H9 (cell line): ENCODE measurements around the gene FZD10. TPM values are rescaled to one million over a fixed set of nuclear protein-coding genes. Genes with fewer than 3 reads are reported as not detected.

Source experiments
- DNase-seq: peaks from one replicate; pipeline ENCODE4 v3.0.0-alpha.2; 2017
- H2AFZ ChIP-seq: one replicate; pipeline ENCODE4 v1.6.1; 2013; ENCODE audit warnings: mild to moderate bottlenecking, low read length, control low read depth, moderate library complexity
- H2AK5ac ChIP-seq: 2 replicates; pipeline ENCODE4 v1.6.1; 2013; ENCODE audit warnings: low read length, control low read depth, mixed read lengths; ENCODE audit not compliant: insufficient read length
- H2BK120ac ChIP-seq: one replicate; pipeline ENCODE4 v1.6.1; 2013; ENCODE audit warnings: low read depth, mild to moderate bottlenecking, low read length, control low read depth, inconsistent platforms; ENCODE audit not compliant: poor library complexity, severe bottlenecking
- H2BK12ac ChIP-seq: 2 replicates; pipeline ENCODE4 v1.6.1; 2013; ENCODE audit warnings: low read length, control low read depth, mixed read lengths, low read depth; ENCODE audit not compliant: insufficient read length
- H2BK15ac ChIP-seq: 2 replicates; pipeline ENCODE4 v1.6.1; 2013; ENCODE audit warnings: low read depth, low read length, control low read depth
- H2BK20ac ChIP-seq: one replicate; pipeline ENCODE4 v1.6.1; 2013; ENCODE audit warnings: low read depth, mild to moderate bottlenecking, low read length, control low read depth, inconsistent platforms; ENCODE audit not compliant: poor library complexity, severe bottlenecking
- H2BK5ac ChIP-seq: 2 replicates; pipeline ENCODE4 v1.6.1; 2013; ENCODE audit warnings: low read length, control low read depth, mixed read lengths; ENCODE audit not compliant: insufficient read length
- H3K14ac ChIP-seq: 2 replicates; pipeline ENCODE4 v1.6.1; 2013; ENCODE audit warnings: low read length, control low read depth; ENCODE audit not compliant: insufficient read depth
- H3K18ac ChIP-seq: 2 replicates; pipeline ENCODE4 v1.6.1; 2013; ENCODE audit warnings: low read depth, mild to moderate bottlenecking, mixed read lengths, low read length, control low read depth; ENCODE audit not compliant: insufficient read length
- H3K23ac ChIP-seq: 2 replicates; pipeline ENCODE4 v1.6.1; 2013; ENCODE audit warnings: low read length, control low read depth, mixed read lengths, low read depth; ENCODE audit not compliant: insufficient read length
- H3K23me2 ChIP-seq: 2 replicates; pipeline ENCODE4 v1.6.1; 2013; ENCODE audit warnings: low read depth, mild to moderate bottlenecking, mixed read lengths, low read length, control low read depth; ENCODE audit not compliant: insufficient read length, poor library complexity, severe bottlenecking
- H3K27ac ChIP-seq: 2 replicates; pipeline ENCODE4 v1.5.1; 2013; ENCODE audit warnings: low read length, control low read depth, mixed read lengths, low read depth; ENCODE audit not compliant: insufficient read length
- H3K27me3 ChIP-seq: 2 replicates; pipeline ENCODE4 v1.6.1; 2013; ENCODE audit warnings: low read length, control low read depth, inconsistent platforms; ENCODE audit not compliant: insufficient read depth
- H3K4ac ChIP-seq: 2 replicates; pipeline ENCODE4 v1.6.1; 2013; ENCODE audit warnings: low read depth, mild to moderate bottlenecking, control low read depth, inconsistent platforms, low read length, moderate library complexity
- H3K4me1 ChIP-seq: 2 replicates; pipeline ENCODE4 v1.6.1; 2013; ENCODE audit warnings: low read length, control low read depth, inconsistent platforms; ENCODE audit not compliant: insufficient read depth
- H3K4me2 ChIP-seq: 2 replicates; pipeline ENCODE4 v1.6.1; 2013; ENCODE audit warnings: low read length, control low read depth, mixed read lengths; ENCODE audit not compliant: insufficient read length, insufficient read depth
- H3K56ac ChIP-seq: 2 replicates; pipeline ENCODE4 v1.6.1; 2013; ENCODE audit warnings: low read depth, mild to moderate bottlenecking, mixed read lengths, low read length, control low read depth; ENCODE audit not compliant: insufficient read length
- H3K79me1 ChIP-seq: 2 replicates; pipeline ENCODE4 v1.6.1; 2013; ENCODE audit warnings: low read depth, mild to moderate bottlenecking, moderate library complexity, low read length, control low read depth, inconsistent platforms; ENCODE audit not compliant: insufficient read depth, poor library complexity, severe bottlenecking
- H3K79me2 ChIP-seq: 2 replicates; pipeline ENCODE4 v1.6.1; 2013; ENCODE audit warnings: low read length, control low read depth, inconsistent platforms; ENCODE audit not compliant: insufficient read depth
- H3K9ac ChIP-seq: 2 replicates; pipeline ENCODE4 v1.6.1; 2013; ENCODE audit warnings: low read length, control low read depth, mixed read lengths; ENCODE audit not compliant: insufficient read length; ENCODE audit errors: extremely low read depth
- H3K9me3 ChIP-seq: one replicate; pipeline ENCODE4 v1.6.1; 2013; ENCODE audit warnings: low read depth, low read length, inconsistent platforms; ENCODE audit not compliant: control insufficient read depth
- H3T11ph ChIP-seq: one replicate; pipeline ENCODE4 v1.6.1; 2013; ENCODE audit warnings: mild to moderate bottlenecking, low read length, control low read depth, inconsistent platforms
- H4K20me1 ChIP-seq: one replicate; pipeline ENCODE4 v1.6.1; 2013; ENCODE audit not compliant: control insufficient read depth, insufficient read length, insufficient read depth
- H4K5ac ChIP-seq: 2 replicates; pipeline ENCODE4 v1.6.1; 2013; ENCODE audit warnings: low read depth, mild to moderate bottlenecking, mixed read lengths, low read length, control low read depth; ENCODE audit not compliant: insufficient read length
- H4K8ac ChIP-seq: replicated peaks from 2 replicates; pipeline ENCODE4 v1.6.1; 2013; ENCODE audit warnings: low read length, control low read depth, mixed read lengths, low read depth; ENCODE audit not compliant: insufficient read length
- H4K91ac ChIP-seq: 2 replicates; pipeline ENCODE4 v1.6.1; 2013; ENCODE audit warnings: low read depth, mild to moderate bottlenecking, moderate library complexity, mixed read lengths, low read length, control low read depth; ENCODE audit not compliant: insufficient read length
- H3K27ac Mint-ChIP-seq, 3 experiments: 2 replicates in 2 of 3; 3 replicates in 1 of 3; pipeline ENCODE4 v1.8.0; 2020 to 2021; ENCODE audit warnings: mixed read lengths in 3 of 3, mild to moderate bottlenecking in 1 of 3, moderate library complexity in 1 of 3
- H3K27me3 Mint-ChIP-seq: 2 replicates; pipeline ENCODE4 v1.8.0; 2021; ENCODE audit warnings: low read depth, mild to moderate bottlenecking, moderate library complexity, mixed read lengths
- H3K36me3 Mint-ChIP-seq, 3 experiments: 2 replicates in 2 of 3; 3 replicates in 1 of 3; pipeline ENCODE4 v1.8.0; 2020 to 2021; ENCODE audit warnings: low read depth in 3 of 3, mixed read lengths in 3 of 3; ENCODE audit not compliant: insufficient read depth in 1 of 3
- H3K4me1 Mint-ChIP-seq, 2 experiments: 2 replicates each; pipeline ENCODE4 v1.8.0; 2020; ENCODE audit warnings: mixed read lengths in 2 of 2
- H3K4me3 Mint-ChIP-seq, 2 experiments: 2 replicates in 1 of 2; 3 replicates in 1 of 2; pipeline ENCODE4 v1.8.0; 2020 to 2021; ENCODE audit warnings: mild to moderate bottlenecking in 2 of 2, mixed read lengths in 2 of 2, moderate library complexity in 1 of 2
- H3K9me3 Mint-ChIP-seq, 2 experiments: 2 replicates in 1 of 2; 3 replicates in 1 of 2; pipeline ENCODE4 v1.8.0; 2020; ENCODE audit warnings: mild to moderate bottlenecking in 2 of 2, mixed read lengths in 2 of 2, moderate library complexity in 1 of 2
- CTCF ChIP-seq: fragments of 200-600 bp; sonication (generic); conservative IDR thresholded peaks from 3 replicates; pipeline ENCODE4 v1.8.0; 2021; ENCODE audit warnings: antibody characterized with exemption, mild to moderate bottlenecking
- WGBS: extraction: QIAGEN DNeasy Blood & Tissue Kit; methylation state at CpG from one replicate; pipeline ENCODE4 v1.1.7; 2013; ENCODE audit warnings: missing lambda C conversion rate, low lambda C conversion rate, mixed read lengths; ENCODE audit not compliant: insufficient read length; ENCODE audit errors: extremely low coverage; 5-methylcytosine and 5-hydroxymethylcytosine counted together
- total RNA-seq: library from RNA; stranded (reverse); gene quantifications from 2 replicates; pipeline ENCODE4 v1.2.1, GENCODE V29; 2021

Gene FZD10
- total RNA-seq, 1 experiment from 2014 or later: 1.0 TPM

- peak; percentile 68 for DNase-seq
- H2AK5ac ChIP-seq: no peak overlapping the region
- Mint-ChIP-seq H3K36me3 (no peaks in the 10 kb centered on the region), H3K27me3 (peaks cover 100% of the 10 kb centered on the region), H3K9me3 (peaks cover 2 to 10% of the 10 kb centered on the region in 2 experiments; a peak in 2 of 5 replicates), H3K4me1 (peaks cover 26 to 28% of the 10 kb centered on the region in 2 experiments), H3K4me3 (peak overlapping the region in 1 of 2 experiments; percentile 7; a peak in 1 of 5 replicates), H3K27ac (no peak overlapping the region)
- H2BK15ac ChIP-seq: no peak overlapping the region
- no peak overlapping the region for H3K23ac ChIP-seq
- no peak overlapping the region for H4K91ac ChIP-seq
- H2BK120ac ChIP-seq: no peak overlapping the region
- H2AFZ ChIP-seq: no peak overlapping the region
- peaks cover 4% of the 10 kb centered on the region; the same call in 1 of the 2 replicates for H3K27me3 ChIP-seq
- H3K56ac ChIP-seq: no peak overlapping the region
- no peaks in the 10 kb centered on the region for H3K79me2 ChIP-seq
- no peaks in the 10 kb centered on the region for H3K9me3 ChIP-seq
- no peak overlapping the region for H3K4me2 ChIP-seq
- no peak overlapping the region for H3K27ac ChIP-seq
- peaks cover 3% of the 10 kb centered on the region; the same call in 1 of the 2 replicates for H3K4me1 ChIP-seq
- H3K14ac ChIP-seq: no peak overlapping the region
- no peak for TF ChIP-seq CTCF
- no peak overlapping the region for H3T11ph ChIP-seq
- no peak overlapping the region for H4K8ac ChIP-seq
- H4K20me1 ChIP-seq: no peaks in the 10 kb centered on the region
- H3K23me2 ChIP-seq: no peaks in the 10 kb centered on the region
- no CpG with 5 or more reads among the region's 26 CpGs for WGBS
- H3K9ac ChIP-seq: no peak overlapping the region
- H2BK20ac ChIP-seq: no peak overlapping the region
- no peaks in the 10 kb centered on the region for H3K79me1 ChIP-seq
- H2BK12ac ChIP-seq: no peak overlapping the region
- no peak overlapping the region for H2BK5ac ChIP-seq
- no peak overlapping the region for H3K18ac ChIP-seq
- no peak overlapping the region for H3K4ac ChIP-seq
- H4K5ac ChIP-seq: no peak overlapping the region
Measured at GRCh38 chr12:130137040-130138018, 24.9 kb upstream of the FZD10 start.
